ENCODE data around the gene BLOC1S4. TPM values are rescaled to one million over a fixed set of nuclear protein-coding genes. Genes with fewer than 3 reads are reported as not detected.

Gene BLOC1S4
- total and polyA plus RNA-seq, 4 donors = 8.6 to 12.5 (median 9.8) TPM

DNA sequence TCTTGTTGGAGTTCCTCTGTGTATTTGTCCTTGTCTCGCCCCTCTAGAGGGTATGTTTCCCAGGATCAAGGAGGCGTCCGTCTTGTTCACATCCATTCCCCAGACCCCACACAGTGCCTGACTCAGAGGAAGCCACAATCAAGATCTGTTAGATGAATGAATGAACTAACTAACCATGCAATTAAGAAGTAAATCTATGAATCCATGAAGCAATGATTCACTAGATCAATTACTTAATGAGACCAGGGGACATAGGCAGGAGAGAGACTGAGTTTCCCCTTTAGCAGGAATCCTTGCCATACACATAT is 11.9 kb downstream of the BLOC1S4 start:
- DNase-seq = no peak
- H3K27me3 ChIP-seq (ENCODE audit: control insufficient read depth in 1 of 2, insufficient read depth in 2 of 2, low read length in 1 of 2) = no peaks in the 10 kb centered on the region
- H3K27ac ChIP-seq (ENCODE audit: low read depth in 1 of 2, low read length in 2 of 2) = no peak overlapping the region
- H3K4me3 ChIP-seq (ENCODE audit: low read length in 2 of 2) = no peak overlapping the region
- no peaks in the 10 kb centered on the region for H3K4me1 ChIP-seq (ENCODE audit: control insufficient read depth in 1 of 2, insufficient read depth in 2 of 2, low read length in 2 of 2)
- intact Hi-C loops (cut with DNase I) = loop anchor here in 1 of 2 donors (10.0 kb wide), 1 partner anchor 347 kb away; no protein-coding TSS in a partner anchor
- H3K9me3 ChIP-seq (ENCODE audit: control insufficient read depth, low read length) = no peaks in the 10 kb centered on the region
- no peaks in the 10 kb centered on the region for H3K36me3 ChIP-seq (ENCODE audit: control insufficient read depth in 1 of 2, insufficient read depth in 2 of 2, low read length in 1 of 2)
- WGBS, 2 donors = 90 to 93% methylated on average over 3 of the region's 3 CpGs
- ATAC-seq (ENCODE audit: low FRiP score) = no peak

- H3K36me3 ChIP-seq (ENCODE audit: control insufficient read depth in 1 of 2, insufficient read depth in 2 of 2, low read length in 1 of 2) = no peaks in the 10 kb centered on the region
- no peak for ATAC-seq (ENCODE audit: low FRiP score)
- H3K4me3 ChIP-seq (ENCODE audit: low read length in 2 of 2) = no peak overlapping the region
- H3K4me1 ChIP-seq (ENCODE audit: control insufficient read depth in 1 of 2, insufficient read depth in 2 of 2, low read length in 2 of 2) = no peaks in the 10 kb centered on the region
- intact Hi-C loops (cut with DNase I) = loop anchor here in 1 of 2 donors (10.0 kb wide), 1 partner anchor 346 kb away; no protein-coding TSS in a partner anchor
- 86 to 91% methylated on average over 15 of the region's 15 CpGs for WGBS, 2 donors
- H3K27ac ChIP-seq (ENCODE audit: low read depth in 1 of 2, low read length in 2 of 2) = no peak overlapping the region
- H3K27me3 ChIP-seq (ENCODE audit: control insufficient read depth in 1 of 2, insufficient read depth in 2 of 2, low read length in 1 of 2) = no peaks in the 10 kb centered on the region
- DNase-seq = no peak
- H3K9me3 ChIP-seq (ENCODE audit: control insufficient read depth, low read length) = no peaks in the 10 kb centered on the region
Observed at GRCh38 chr4:6728320-6729029, 12.5 kb downstream of the BLOC1S4 start.

GRCh38 chr4:6730603-6731317 is 14.8 kb downstream of the BLOC1S4 start:
- Histone ChIP-seq H3K4me3 (ENCODE audit: low read length in 2 of 2) (no peak overlapping the region), H3K27me3 (ENCODE audit: control insufficient read depth in 1 of 2, insufficient read depth in 2 of 2, low read length in 1 of 2) (no peaks in the 10 kb centered on the region), H3K36me3 (ENCODE audit: control insufficient read depth in 1 of 2, insufficient read depth in 2 of 2, low read length in 1 of 2) (no peaks in the 10 kb centered on the region), H3K9me3 (ENCODE audit: control insufficient read depth, low read length) (no peaks in the 10 kb centered on the region), H3K4me1 (ENCODE audit: control insufficient read depth in 1 of 2, insufficient read depth in 2 of 2, low read length in 2 of 2) (no peaks in the 10 kb centered on the region), H3K27ac (ENCODE audit: low read depth in 1 of 2, low read length in 2 of 2) (no peak overlapping the region)
- WGBS, 2 donors = 81% methylated on average over 20 of the region's 20 CpGs
- no peak for ATAC-seq (ENCODE audit: low FRiP score)
- intact Hi-C loops (cut with DNase I) = loop anchor here (5.0 kb wide), 2 partner anchors 42 to 52 kb away; partner anchors contain the start of gene KIAA0232 (in 1 of the 2)
- no peak for DNase-seq

DNA sequence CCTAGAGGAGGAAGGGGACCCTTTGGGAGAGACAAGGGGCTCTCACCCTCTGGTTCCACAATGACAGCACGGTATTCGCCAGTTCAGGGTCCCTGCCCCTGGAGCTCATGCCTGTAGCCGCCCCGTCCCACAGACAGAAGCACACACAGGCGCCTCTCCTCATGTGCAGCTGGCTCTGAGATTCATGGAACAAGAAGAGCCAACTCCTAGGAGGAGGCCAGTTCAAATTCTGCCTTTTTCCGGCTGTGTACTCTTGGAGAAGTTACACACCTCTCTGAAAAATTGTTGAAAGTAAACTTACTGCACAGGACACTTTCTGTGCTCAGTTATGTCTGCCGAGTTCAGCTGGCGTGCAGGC is 15.3 kb downstream of the BLOC1S4 start:
- intact Hi-C loops (cut with DNase I) = loop anchor here (5.0 kb wide), 2 partner anchors 41 to 51 kb away; partner anchors contain the start of gene KIAA0232 (in 1 of the 2)

GRCh38 chr4:6731780-6732179 is 15.8 kb downstream of the BLOC1S4 start:
- no peak for ATAC-seq (ENCODE audit: low FRiP score)
- no peaks in the 10 kb centered on the region for H3K9me3 ChIP-seq (ENCODE audit: control insufficient read depth, low read length)

More for the DNA sequence above, 15.3 kb downstream of the BLOC1S4 start:
- H3K27ac ChIP-seq (ENCODE audit: low read depth in 1 of 2, low read length in 2 of 2) = no peak overlapping the region
- 97 to 98% methylated on average over 8 of the region's 8 CpGs for WGBS, 2 donors
- H3K9me3 ChIP-seq (ENCODE audit: control insufficient read depth, low read length) = no peaks in the 10 kb centered on the region
- DNase-seq (no peak), ATAC-seq (ENCODE audit: low FRiP score) (no peak)
- H3K27me3 ChIP-seq (ENCODE audit: control insufficient read depth in 1 of 2, insufficient read depth in 2 of 2, low read length in 1 of 2) = no peaks in the 10 kb centered on the region
- no peak overlapping the region for H3K4me3 ChIP-seq (ENCODE audit: low read length in 2 of 2)
- H3K4me1 ChIP-seq (ENCODE audit: control insufficient read depth in 1 of 2, insufficient read depth in 2 of 2, low read length in 2 of 2) = no peaks in the 10 kb centered on the region
- no peaks in the 10 kb centered on the region for H3K36me3 ChIP-seq (ENCODE audit: control insufficient read depth in 1 of 2, insufficient read depth in 2 of 2, low read length in 1 of 2)

DNA sequence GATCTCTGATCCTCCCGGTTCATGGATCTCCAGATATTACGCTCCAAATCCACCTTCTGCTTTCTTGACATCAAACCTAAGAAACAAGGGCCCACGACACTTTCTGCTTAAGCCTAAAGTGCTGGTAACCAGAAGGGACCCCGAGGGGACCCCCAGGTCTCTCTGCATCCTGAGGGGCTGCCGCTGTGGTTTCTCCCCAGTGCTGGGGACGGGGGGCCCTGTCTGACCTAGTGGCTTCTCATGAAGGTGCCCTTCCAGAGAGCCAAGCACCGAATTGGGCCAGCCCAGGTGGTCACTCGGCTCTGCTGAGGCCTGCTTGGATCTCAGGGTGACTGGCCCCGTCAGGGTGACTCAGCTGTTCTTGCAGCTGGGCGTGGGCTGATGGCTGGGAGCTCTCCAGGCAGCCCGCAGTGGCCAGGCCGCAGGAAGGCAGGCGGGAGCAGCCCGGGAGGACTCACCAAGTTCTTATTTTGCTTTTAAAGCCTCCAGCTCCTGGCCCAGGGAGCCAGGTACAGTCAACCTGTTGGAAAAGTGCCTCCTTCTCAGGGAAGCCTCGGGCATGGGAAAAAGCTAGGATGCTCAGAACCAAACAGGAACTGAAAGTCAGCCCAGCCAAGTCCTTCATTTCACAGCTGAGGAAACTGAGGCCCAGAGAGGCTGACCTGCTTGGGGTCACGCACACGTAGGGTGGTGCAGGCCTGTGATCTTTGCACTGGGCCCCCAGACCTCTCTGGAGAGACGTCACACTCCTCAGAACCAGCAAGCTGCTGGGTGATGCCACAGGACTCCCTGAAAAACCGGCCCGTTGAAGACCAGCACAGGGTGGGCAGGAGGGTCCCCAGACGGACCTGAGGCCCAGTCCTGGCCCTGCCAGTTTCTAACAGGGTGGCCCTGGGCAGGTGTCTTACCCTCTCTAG is 16.7 kb downstream of the BLOC1S4 start:
- H3K4me3 ChIP-seq (ENCODE audit: low read length in 2 of 2) = no peak overlapping the region
- DNase-seq = peak; percentile 91 to 92

More at GRCh38 chr4:6731780-6732179, 15.8 kb downstream of the BLOC1S4 start:
- H3K4me1 ChIP-seq (ENCODE audit: control insufficient read depth in 1 of 2, insufficient read depth in 2 of 2, low read length in 2 of 2) = no peaks in the 10 kb centered on the region
- H3K36me3 ChIP-seq (ENCODE audit: control insufficient read depth in 1 of 2, insufficient read depth in 2 of 2, low read length in 1 of 2) = no peaks in the 10 kb centered on the region
- intact Hi-C loops (cut with DNase I) = loop anchor here (5.0 kb wide), 2 partner anchors 41 to 51 kb away; partner anchors contain the start of gene KIAA0232 (in 1 of the 2)
- 87 to 96% methylated on average over 6 of the region's 6 CpGs for WGBS, 2 donors
- H3K27ac ChIP-seq (ENCODE audit: low read depth in 1 of 2, low read length in 2 of 2) = no peak overlapping the region
- no peak for DNase-seq
- H3K27me3 ChIP-seq (ENCODE audit: control insufficient read depth in 1 of 2, insufficient read depth in 2 of 2, low read length in 1 of 2) = no peaks in the 10 kb centered on the region
- no peak overlapping the region for H3K4me3 ChIP-seq (ENCODE audit: low read length in 2 of 2)

GRCh38 chr4:6733358-6734164 is 17.6 kb downstream of the BLOC1S4 start:
- no peak overlapping the region for H3K4me3 ChIP-seq (ENCODE audit: low read length in 2 of 2)
- H3K36me3 ChIP-seq (ENCODE audit: control insufficient read depth in 1 of 2, insufficient read depth in 2 of 2, low read length in 1 of 2) = no peaks in the 10 kb centered on the region
- WGBS, 2 donors = 93 to 94% methylated on average over 27 of the region's 27 CpGs
- no peaks in the 10 kb centered on the region for H3K27me3 ChIP-seq (ENCODE audit: control insufficient read depth in 1 of 2, insufficient read depth in 2 of 2, low read length in 1 of 2)
- no peaks in the 10 kb centered on the region for H3K9me3 ChIP-seq (ENCODE audit: control insufficient read depth, low read length)
- intact Hi-C loops (cut with DNase I) = loop anchor here (5.0 kb wide), 2 partner anchors 39 to 49 kb away; partner anchors contain the start of gene KIAA0232 (in 1 of the 2)
- no peak for ATAC-seq (ENCODE audit: low FRiP score)
- H3K4me1 ChIP-seq (ENCODE audit: control insufficient read depth in 1 of 2, insufficient read depth in 2 of 2, low read length in 2 of 2) = no peaks in the 10 kb centered on the region
- DNase-seq = no peak
- no peak overlapping the region for H3K27ac ChIP-seq (ENCODE audit: low read depth in 1 of 2, low read length in 2 of 2)

More for the DNA sequence above, 16.7 kb downstream of the BLOC1S4 start:
- intact Hi-C loops (cut with DNase I) = loop anchor here (5.0 kb wide), 2 partner anchors 40 to 50 kb away; partner anchors contain the start of gene KIAA0232 (in 1 of the 2)
- 57 to 61% methylated on average over 21 of the region's 21 CpGs for WGBS, 2 donors
- peak; percentile 88 for ATAC-seq (ENCODE audit: low FRiP score)
- no peaks in the 10 kb centered on the region for H3K36me3 ChIP-seq (ENCODE audit: control insufficient read depth in 1 of 2, insufficient read depth in 2 of 2, low read length in 1 of 2)
- H3K27me3 ChIP-seq (ENCODE audit: control insufficient read depth in 1 of 2, insufficient read depth in 2 of 2, low read length in 1 of 2) = no peaks in the 10 kb centered on the region
- H3K9me3 ChIP-seq (ENCODE audit: control insufficient read depth, low read length) = no peaks in the 10 kb centered on the region
- H3K27ac ChIP-seq (ENCODE audit: low read depth in 1 of 2, low read length in 2 of 2) = peak overlapping the region in 1 of 2 donors; percentile 61
- H3K4me1 ChIP-seq (ENCODE audit: control insufficient read depth in 1 of 2, insufficient read depth in 2 of 2, low read length in 2 of 2) = no peaks in the 10 kb centered on the region
